ENCODE results near the gene IGF2BP2.
"Not testable (repeated sequence)": the region's sequence is repeated elsewhere in the genome, so short reads cannot be mapped to it uniquely, and the experiment has no call there.

Gene IGF2BP2

GRCh38 chr3:185657691-185658503, 166.9 kb downstream of the IGF2BP2 start:
- DNase-seq: no peak

DNA sequence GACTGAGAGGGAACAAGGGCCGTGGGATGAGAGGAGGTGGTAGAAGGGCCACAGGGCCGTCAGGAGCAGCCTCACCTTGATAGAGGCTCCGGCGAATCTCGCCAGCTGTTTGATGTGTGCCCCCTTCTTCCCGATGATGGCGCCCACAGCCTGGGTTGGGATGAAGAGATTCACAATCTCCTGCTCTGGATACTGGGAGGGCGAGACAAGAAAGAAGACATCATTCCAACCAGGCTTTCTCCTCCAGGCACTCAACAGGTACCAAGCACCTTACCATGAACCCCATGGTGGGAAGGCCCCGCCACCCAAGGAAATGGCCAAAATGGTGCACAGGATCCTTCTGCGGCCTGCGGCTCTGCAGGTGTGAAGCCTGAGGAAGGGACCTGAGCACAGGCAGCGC, 167.6 kb downstream of the IGF2BP2 start:
- no peak for DNase-seq

- DNase-seq: no peak
Measured at GRCh38 chr3:185656321-185656840, 168.5 kb downstream of the IGF2BP2 start.

DNA sequence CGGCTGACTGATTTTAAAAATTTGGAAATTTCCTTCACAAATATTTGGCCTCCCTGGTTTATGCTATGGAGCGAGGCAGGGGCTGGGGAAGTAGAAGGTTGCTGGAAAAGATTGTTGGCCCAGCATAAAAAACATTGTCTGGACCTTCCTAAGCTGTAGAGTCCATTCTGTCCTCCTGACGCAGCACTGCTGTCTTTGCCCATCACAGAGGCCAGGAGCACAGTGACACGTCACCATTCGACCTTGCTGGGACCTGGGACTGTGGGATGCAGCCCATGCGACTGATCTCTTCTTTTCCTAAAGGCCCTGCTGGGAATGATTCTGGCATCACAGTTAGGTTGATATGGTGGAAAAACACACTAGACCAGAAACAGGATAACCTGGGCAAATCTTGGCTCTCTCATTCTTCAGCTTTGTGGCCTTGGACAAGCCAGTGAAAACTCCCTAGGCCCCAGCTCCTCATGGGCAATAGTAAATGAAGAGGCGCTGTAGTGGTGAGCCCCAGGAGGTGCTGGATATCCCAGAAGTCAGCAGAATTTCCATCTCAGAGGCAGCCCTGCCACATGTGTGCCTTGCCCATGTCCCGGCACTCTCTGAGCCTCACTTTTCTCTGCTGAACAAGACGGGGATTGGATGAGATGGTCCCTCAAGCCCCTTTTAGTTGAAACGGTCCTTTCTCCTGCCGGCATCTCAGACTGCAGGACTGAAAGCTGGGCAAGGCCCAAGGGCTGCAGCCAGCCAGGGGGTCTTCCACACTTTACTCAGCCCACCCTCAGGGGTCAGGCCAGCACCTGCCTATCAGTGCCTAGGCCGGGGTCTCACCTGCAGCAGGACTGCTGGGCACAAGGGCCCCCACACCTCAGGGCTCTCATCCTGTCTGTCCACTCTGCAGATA, 169.2 kb downstream of the IGF2BP2 start:
- no peak for DNase-seq

GRCh38 chr3:185654758-185655145, 170.1 kb downstream of the IGF2BP2 start:
- DNase-seq: no peak

DNA sequence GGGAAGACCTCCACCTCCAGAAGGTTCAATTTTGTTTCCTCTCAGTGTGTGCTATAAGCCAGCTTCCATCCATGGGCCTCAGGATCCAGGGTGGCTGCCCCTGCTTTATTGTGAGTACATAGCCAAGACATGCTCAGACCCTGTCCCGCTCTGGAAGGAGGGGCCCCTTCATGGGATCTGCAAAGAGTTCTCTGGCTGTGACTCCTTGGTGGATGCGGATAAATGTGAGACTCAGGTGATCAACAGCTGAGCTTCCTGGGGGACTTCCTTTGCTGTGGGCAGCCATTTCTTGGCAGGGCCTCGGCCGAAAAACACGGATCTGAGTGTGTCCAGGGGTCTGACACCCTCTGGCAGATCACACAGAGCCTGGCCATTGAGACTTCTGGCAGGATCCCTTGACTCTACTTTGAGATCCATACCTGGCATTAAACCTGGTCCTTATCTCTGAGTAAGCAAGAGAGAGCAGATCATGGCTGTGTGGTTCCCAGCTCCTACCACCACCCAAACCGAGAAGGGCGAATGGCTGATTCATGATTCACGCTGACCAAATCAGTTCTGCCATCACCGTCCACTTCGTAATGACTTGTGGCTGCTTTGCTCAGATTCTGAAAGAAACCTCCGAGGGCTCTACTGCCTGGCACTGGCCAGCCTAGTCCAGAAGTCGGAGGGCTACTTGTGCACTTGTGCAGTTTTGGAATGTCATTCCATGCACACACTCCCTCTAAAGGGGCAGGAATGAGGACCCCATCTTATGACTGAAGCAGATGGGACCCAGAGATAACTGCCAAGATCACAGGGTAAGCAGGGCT, 170.7 kb downstream of the IGF2BP2 start:
- DNase-seq: no peak

DNA sequence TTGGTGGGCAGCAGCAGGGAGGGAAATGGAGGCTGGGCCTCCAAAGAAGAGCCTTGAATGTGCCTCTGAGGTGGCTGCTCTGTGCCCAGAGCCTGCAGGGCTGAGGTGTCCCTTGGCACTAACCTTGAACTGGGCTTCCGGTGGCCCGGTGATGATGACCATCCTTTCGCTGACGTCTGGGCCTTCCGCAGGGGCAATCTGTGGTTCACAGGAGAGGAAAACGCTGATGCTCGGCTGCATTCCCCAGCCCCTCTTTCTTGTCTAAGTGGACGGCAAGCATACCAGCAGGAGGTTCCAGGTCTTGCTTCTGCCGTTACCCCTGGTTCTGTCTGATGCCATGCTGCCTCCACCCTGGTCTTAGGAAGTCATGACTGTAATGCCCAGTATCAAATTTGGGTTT, 172.9 kb downstream of the IGF2BP2 start:
- DNase-seq: no peak

GRCh38 chr3:185649414-185649813, 175.4 kb downstream of the IGF2BP2 start:
- DNase-seq: no peak

DNA sequence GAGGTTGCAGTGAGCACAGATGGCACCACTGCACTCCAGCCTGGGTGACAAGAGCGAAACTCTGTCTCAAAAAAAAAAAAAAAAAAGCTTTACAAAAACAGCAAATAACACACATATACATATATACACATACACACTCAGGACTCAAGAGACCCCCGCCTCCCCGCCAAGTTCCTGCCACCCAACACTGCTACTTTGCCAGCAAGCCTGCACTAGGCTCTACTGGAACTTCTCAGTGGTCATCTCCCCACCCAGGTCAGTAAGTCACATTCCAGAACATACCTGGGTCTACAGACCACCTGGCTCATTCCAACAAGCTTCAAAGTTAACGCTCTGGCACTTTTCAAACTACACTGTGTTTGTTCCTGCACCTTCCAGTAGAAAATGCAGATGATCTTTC, 176.4 kb downstream of the IGF2BP2 start:
- DNase-seq: no peak

DNA sequence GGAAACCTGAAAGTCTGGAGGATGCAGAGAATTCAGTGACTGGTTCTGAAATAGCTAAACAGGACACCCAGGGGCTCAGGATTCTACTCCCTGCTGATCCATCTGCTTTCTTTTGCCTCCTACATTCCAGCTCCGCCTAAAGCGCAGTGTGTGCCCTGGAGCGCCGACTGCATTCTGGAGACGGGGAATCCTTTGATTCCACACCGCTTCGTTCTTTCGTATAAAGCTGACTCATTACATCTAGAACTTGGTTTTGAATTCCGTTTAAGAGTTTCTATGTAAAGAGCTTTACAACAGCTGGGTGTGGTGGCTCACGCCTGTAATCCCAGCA, 177.0 kb downstream of the IGF2BP2 start:
- no peak for DNase-seq

- DNase-seq: no peak
Measured at GRCh38 chr3:185647134-185647879, 177.5 kb downstream of the IGF2BP2 start.

GRCh38 chr3:185646382-185647133, 178.3 kb downstream of the IGF2BP2 start:
- DNase-seq: no peak

GRCh38 chr3:185645596-185646381, 179.1 kb downstream of the IGF2BP2 start:
- DNase-seq: no peak

GRCh38 chr3:185645191-185645590, 179.7 kb downstream of the IGF2BP2 start:
- not testable (repeated sequence) for DNase-seq

GRCh38 chr3:185640308-185640707, 184.5 kb downstream of the IGF2BP2 start:
- peak; percentile 1 for DNase-seq

DNA sequence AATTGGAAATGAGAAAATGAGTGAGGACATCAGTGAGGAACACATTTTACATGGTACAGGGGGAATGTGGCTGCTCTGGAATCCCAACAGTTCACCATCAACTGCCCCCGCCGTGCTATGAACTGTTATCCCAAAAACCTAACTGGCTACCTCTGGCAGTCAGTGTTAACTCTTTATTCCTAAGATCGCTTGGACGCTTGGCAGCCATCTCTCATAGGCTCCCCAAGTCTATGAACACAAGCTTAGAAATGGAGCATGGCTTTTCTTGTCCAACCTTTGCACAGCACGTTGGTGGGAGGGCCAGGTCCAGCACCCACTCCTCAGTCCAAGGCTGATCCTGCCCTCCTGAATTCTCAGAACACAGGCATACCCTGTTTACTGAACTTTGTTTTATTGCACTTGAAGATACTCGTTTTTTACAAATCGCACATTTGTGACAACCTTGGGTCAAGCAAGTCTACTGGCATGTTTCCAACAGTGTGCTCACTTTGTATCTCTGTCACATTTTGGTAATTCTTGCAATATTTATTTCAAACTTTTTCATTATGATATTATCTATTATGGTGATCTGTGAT, 185.1 kb downstream of the IGF2BP2 start:
- DNase-seq: peak; percentile 6

- DNase-seq: peak; percentile 11
Measured at GRCh38 chr3:185638651-185639050, 186.2 kb downstream of the IGF2BP2 start.

DNA sequence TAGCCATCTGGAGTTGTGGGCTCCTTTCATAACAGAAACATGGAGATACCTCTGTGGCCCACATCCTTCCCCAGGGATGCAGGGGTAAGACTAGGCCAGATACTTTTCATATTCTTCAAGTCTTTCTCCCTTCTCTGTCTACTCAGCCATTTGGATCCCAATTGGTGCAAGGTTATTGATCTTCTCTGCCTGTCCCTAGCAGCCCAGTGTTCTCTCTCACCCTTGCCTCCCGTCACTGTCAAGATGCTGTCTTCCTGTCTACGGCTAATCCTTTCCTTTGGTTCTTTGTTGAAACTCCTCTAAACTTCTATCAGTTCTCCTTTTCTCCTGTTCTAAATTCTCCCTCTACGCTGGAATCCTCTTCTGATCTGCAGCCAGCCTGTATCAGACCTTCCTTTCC, 187.5 kb downstream of the IGF2BP2 start:
- no peak for DNase-seq

GRCh38 chr3:185632996-185633395, 191.8 kb downstream of the IGF2BP2 start:
- DNase-seq: no peak

DNA sequence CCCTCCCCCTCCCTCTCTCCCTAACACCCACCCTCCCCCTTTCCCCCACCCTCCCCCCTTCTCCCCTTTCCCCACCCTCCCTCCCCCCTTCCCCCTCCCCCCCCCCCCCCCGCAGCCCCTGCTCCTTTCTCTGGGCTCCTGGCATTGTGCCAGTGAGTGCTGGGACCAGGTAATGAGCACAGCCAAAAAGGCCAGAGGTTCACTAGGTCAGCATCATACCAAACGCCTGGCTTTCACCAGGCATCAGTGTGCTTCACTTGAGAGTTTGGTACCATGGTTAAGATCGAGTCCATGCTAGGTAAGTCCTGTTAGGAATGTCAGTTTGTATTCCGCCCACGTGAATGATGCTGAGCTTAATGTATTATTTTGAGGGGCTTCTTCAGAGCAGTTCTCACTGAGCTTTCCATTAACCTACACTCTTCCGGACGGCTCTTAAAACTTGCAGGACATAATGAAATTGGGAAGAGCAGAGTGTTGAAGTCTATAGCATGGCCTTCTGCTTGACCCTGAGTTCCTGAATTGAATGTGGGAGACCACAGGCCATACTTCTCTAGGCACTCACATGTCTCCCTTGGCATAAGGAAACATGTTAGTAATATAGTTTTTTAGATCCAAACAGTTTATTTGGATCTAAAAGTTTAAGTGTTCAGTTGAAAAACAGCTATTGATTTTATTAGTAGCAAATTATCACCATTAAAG, 193.2 kb downstream of the IGF2BP2 start:
- no peak for DNase-seq

Data from right hindlimb (tissue), 1 donor.